Left ventricle myocardium superior (tissue), 1 donor: ENCODE results near the gene UBE2B. TPM values are rescaled to one million over a fixed set of nuclear protein-coding genes. Genes with fewer than 3 reads are reported as not detected.
A peak's percentile ranks its signal among the peaks of the same experiment; 100 is the strongest.
"Not testable (repeated sequence)": the region's sequence is repeated elsewhere in the genome, so short reads cannot be mapped to it uniquely, and the experiment has no call there.

Source experiments
- ATAC-seq: fragments of 200-7000 bp; cut with Tn5 transposase; one replicate; pipeline ENCODE4 v1.9.1; 2020; ENCODE audit warnings: mild to moderate bottlenecking, moderate library complexity
- DNase-seq: peaks from one replicate; pipeline ENCODE4 v3.0.0-alpha.2; 2020
- intact Hi-C: fragments of 100-400 bp; cut with micrococcal nuclease; formaldehyde crosslinking; loops from one replicate; pipeline ENCODE4 v1.11.0; 2022
- total RNA-seq: library from RNA; stranded (reverse); fragmentation: NEBNext Ultra II Directional; extraction: Animal tissue kit (Norgen Biotek cat#: 25700); gene quantifications from one replicate; pipeline ENCODE4 v1.2.1, GENCODE V29; 2021
- donor health status: DM: no; HTN: yes; CAD: no; lungs with severe emphysema.

The UBE2B gene
- total RNA-seq, 1 donor from 2014 or later: 236 TPM

- ATAC-seq (no peak), DNase-seq (no peak)
- intact Hi-C loops: no loop called here
These were observed 23.6 kb downstream of the UBE2B start for GRCh38 chr5:134394932-134395331.

- intact Hi-C loops: no loop called here
- no peak for ATAC-seq
- no peak for DNase-seq
These were observed 24.9 kb downstream of the UBE2B start for GRCh38 chr5:134396274-134396673.

GRCh38 chr5:134397196-134397595 lies 25.8 kb downstream of the UBE2B start:
- intact Hi-C loops: no loop called here
- peak; percentile 24 for ATAC-seq
- no peak for DNase-seq

GRCh38 chr5:134398609-134399155 lies 27.3 kb downstream of the UBE2B start:
- DNase-seq (no peak), ATAC-seq (peak; percentile 82)
- intact Hi-C loops: no loop called here

- DNase-seq: no peak
- no peak for ATAC-seq
- intact Hi-C loops: no loop called here
These were observed 32.6 kb downstream of the UBE2B start for GRCh38 chr5:134403951-134404350.

GRCh38 chr5:134406390-134406789 lies 35.0 kb downstream of the UBE2B start:
- ATAC-seq (no peak), DNase-seq (no peak)
- intact Hi-C loops: no loop called here

GRCh38 chr5:134409321-134409720 lies 38.0 kb downstream of the UBE2B start:
- intact Hi-C loops: no loop called here
- DNase-seq: no peak
- ATAC-seq: no peak

- intact Hi-C loops: no loop called here
- no peak for DNase-seq
- ATAC-seq: no peak
These were observed 39.5 kb downstream of the UBE2B start for GRCh38 chr5:134410822-134411221.

GRCh38 chr5:134411228-134411545 lies 39.8 kb downstream of the UBE2B start:
- no peak for ATAC-seq
- no peak for DNase-seq
- intact Hi-C loops: no loop called here

GRCh38 chr5:134411546-134412266 lies 40.3 kb downstream of the UBE2B start, which contains the start of gene CDKN2AIPNL:
Gene CDKN2AIPNL, minus strand, starts transcription at chr5:134411881. Its CDS starts 27 bp downstream, at chr5:134411854.
- DNase-seq (peak; percentile 96), ATAC-seq (peak; percentile 100)
- intact Hi-C loops: no loop called here

- ATAC-seq (no peak), DNase-seq (no peak)
- intact Hi-C loops: no loop called here
These were observed 41.7 kb downstream of the UBE2B start for GRCh38 chr5:134413046-134413445.

GRCh38 chr5:134417707-134418106 lies 46.3 kb downstream of the UBE2B start:
- no peak for ATAC-seq
- intact Hi-C loops: no loop called here
- no peak for DNase-seq

- intact Hi-C loops: no loop called here
- ATAC-seq (no peak), DNase-seq (no peak)
These were observed 47.6 kb downstream of the UBE2B start for GRCh38 chr5:134418958-134419357.

GRCh38 chr5:134420343-134420742 lies 49.0 kb downstream of the UBE2B start:
- intact Hi-C loops: no loop called here
- DNase-seq (no peak), ATAC-seq (no peak)

- DNase-seq, ATAC-seq, intact Hi-C loops: not testable (repeated sequence)
These were observed 49.7 kb downstream of the UBE2B start for GRCh38 chr5:134421038-134421437.

- DNase-seq (no peak), ATAC-seq (no peak)
- intact Hi-C loops: no loop called here
These were observed 51.5 kb downstream of the UBE2B start for GRCh38 chr5:134422791-134423365.

- no peak for ATAC-seq
- DNase-seq: no peak
- intact Hi-C loops: no loop called here
These were observed 52.0 kb downstream of the UBE2B start for GRCh38 chr5:134423376-134423775.

GRCh38 chr5:134426361-134426760 lies 55.0 kb downstream of the UBE2B start:
- ATAC-seq: no peak
- no peak for DNase-seq

GRCh38 chr5:134427540-134428041 lies 56.2 kb downstream of the UBE2B start:
- intact Hi-C loops: no loop called here
- DNase-seq (no peak), ATAC-seq (no peak)

More at GRCh38 chr5:134426361-134426760, 55.0 kb downstream of the UBE2B start:
- intact Hi-C loops: no loop called here

- DNase-seq: no peak
- no peak for ATAC-seq
- intact Hi-C loops: no loop called here
These were observed 58.7 kb downstream of the UBE2B start for GRCh38 chr5:134430001-134430569.
